ENCODE data around the gene CNOT4.

DNA sequence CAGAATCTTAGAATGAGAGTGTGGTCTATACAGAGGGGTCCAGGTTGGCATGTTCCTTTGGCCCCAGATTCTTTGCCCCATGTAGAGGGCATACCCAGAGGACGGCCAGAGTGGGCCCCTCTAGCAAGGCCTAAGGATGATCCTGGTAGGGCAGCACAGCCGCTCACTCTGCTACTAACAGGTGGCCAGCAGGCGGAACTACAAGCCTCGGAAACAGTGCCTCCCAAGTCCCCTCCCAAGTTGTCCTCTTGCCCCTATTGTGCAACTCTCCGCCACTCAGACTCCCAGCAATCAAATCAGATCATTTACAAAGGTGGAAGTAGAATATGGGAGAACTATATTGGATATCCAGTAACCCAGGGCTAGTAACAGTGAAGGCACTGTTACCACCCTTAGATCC is 168.9 kb downstream of the CNOT4 start:
- TF ChIP-seq L3MBTL2 (conservative IDR thresholded peaks at IDR 0.05) (no peak), BHLHE40 (IDR thresholded peaks at IDR 0.05; ENCODE audit: borderline replicate concordance) (no peak), ZNF384 (IDR thresholded peaks at IDR 0.05) (no peak), SP1 (IDR thresholded peaks at IDR 0.05) (no peak), NFRKB (IDR thresholded peaks at IDR 0.05) (no peak), TARDBP (IDR thresholded peaks at IDR 0.05) (no peak), SUZ12 (IDR thresholded peaks at IDR 0.05) (no peak), CTBP1 (IDR thresholded peaks at IDR 0.05; ENCODE audit: borderline replicate concordance) (no peak), ELF4 (IDR thresholded peaks at IDR 0.05) (no peak), FOXA1 (IDR thresholded peaks at IDR 0.05) (no peak), FOXM1 (IDR thresholded peaks at IDR 0.05; ENCODE audit: borderline replicate concordance) (no peak), FOXK2 (IDR thresholded peaks at IDR 0.05) (no peak)
